ENCODE results near the gene SIGLEC14.

Gene SIGLEC14

DNA sequence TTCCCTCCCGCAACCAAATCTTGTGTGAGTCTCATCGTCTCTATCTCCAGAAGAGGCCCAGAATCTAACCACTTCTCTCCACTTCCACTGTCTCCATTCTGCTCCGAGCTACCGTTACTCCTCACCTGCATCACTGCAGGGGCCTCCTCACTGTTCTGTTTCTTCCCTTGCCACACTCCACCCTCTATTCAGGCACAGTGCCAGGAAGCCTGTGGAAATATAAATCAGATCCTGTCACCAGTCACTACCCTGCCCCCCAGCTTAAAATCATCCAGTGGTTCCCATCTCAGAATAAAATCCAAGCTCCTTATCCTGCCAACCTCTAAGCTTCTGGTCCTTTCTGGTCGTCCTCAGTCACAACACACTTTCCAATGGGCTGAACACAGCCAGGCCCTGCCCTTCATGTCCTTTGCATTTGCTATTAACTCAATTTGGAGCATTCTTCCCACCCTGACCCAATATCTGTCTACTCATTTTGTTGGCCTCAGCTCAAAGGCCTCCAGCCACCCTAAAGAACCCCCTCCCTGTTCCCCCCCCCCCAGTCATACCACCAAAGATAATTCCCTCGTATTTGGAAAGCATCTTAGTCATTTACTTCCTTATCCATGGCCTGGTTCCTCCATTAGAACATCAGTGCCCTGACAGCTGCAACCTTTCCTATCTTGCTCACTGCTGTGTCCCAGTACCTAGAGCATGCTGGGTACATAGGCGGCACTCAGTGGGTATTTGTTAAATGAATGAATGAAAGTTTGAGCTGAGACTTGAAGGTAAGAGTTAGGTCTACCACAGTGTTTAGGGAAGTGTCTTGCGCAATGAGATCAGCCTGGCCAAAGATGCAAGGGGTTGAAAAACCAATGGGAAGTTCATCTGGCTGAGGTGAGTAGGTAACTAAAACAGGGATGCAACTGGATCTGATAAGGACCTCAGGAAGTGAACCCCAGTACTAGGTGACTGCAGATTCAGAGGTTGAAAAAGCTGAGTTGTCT, 51.1 kb downstream of the SIGLEC14 start:
- Mint-ChIP-seq H3K9me3 (peaks cover 0 to 14% of the 10 kb centered on the region in 2 donors), H3K27ac (peak overlapping the region; percentile 62 to 86), H3K4me1 (ENCODE audit: low read depth in 2 of 2) (peaks cover 14 to 25% of the 10 kb centered on the region in 2 donors), H3K27me3 (peaks cover 0 to 40% of the 10 kb centered on the region in 2 donors), H3K36me3 (ENCODE audit: insufficient read depth) (peaks cover 5% of the 10 kb centered on the region), H3K4me3 (peak overlapping the region; percentile 90 to 92)
- no peak for DNase-seq
- no peak for ATAC-seq (replicated peaks)

DNA sequence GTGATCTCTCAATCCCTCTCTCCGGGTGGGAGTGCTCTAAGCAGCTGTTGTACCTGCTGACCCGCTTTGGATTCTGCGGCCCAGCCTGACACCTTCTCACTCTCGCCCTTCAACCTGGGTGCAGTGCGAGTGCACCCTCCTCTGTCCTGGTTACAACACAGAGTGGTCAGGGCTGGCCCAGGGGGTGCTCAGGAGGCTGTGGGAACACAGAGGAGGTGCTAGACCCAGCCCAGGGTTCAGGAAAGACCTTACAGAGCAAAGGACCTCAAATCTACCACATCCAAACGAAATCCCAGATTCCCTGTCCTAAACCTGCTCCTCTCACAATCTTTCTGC, 51.9 kb downstream of the SIGLEC14 start:
- Mint-ChIP-seq H3K4me3 (peak overlapping the region; percentile 90 to 92), H3K9me3 (peaks cover 0 to 14% of the 10 kb centered on the region in 2 donors), H3K36me3 (ENCODE audit: insufficient read depth) (peaks cover 5% of the 10 kb centered on the region), H3K27me3 (peaks cover 0 to 33% of the 10 kb centered on the region in 2 donors), H3K4me1 (ENCODE audit: low read depth in 2 of 2) (peaks cover 14 to 23% of the 10 kb centered on the region in 2 donors), H3K27ac (peak overlapping the region; percentile 62 to 86)
- DNase-seq: no peak
- peak; percentile 1 for ATAC-seq (replicated peaks)

- DNase-seq (peak; percentile 90 to 91 (median 91)), ATAC-seq (replicated peaks) (peak; percentile 100)
- H3K27me3 Mint-ChIP-seq: peaks cover 0 to 31% of the 10 kb centered on the region in 2 donors
- peak overlapping the region; percentile 62 to 86 for H3K27ac Mint-ChIP-seq
- H3K4me3 Mint-ChIP-seq: peak overlapping the region; percentile 90 to 92
- peaks cover 14 to 23% of the 10 kb centered on the region in 2 donors for H3K4me1 Mint-ChIP-seq (ENCODE audit: low read depth in 2 of 2)
- H3K9me3 Mint-ChIP-seq: peaks cover 0 to 14% of the 10 kb centered on the region in 2 donors
- H3K36me3 Mint-ChIP-seq (ENCODE audit: insufficient read depth): peaks cover 5% of the 10 kb centered on the region
Measured at GRCh38 chr19:51593969-51594773, 52.5 kb downstream of the SIGLEC14 start.

DNA sequence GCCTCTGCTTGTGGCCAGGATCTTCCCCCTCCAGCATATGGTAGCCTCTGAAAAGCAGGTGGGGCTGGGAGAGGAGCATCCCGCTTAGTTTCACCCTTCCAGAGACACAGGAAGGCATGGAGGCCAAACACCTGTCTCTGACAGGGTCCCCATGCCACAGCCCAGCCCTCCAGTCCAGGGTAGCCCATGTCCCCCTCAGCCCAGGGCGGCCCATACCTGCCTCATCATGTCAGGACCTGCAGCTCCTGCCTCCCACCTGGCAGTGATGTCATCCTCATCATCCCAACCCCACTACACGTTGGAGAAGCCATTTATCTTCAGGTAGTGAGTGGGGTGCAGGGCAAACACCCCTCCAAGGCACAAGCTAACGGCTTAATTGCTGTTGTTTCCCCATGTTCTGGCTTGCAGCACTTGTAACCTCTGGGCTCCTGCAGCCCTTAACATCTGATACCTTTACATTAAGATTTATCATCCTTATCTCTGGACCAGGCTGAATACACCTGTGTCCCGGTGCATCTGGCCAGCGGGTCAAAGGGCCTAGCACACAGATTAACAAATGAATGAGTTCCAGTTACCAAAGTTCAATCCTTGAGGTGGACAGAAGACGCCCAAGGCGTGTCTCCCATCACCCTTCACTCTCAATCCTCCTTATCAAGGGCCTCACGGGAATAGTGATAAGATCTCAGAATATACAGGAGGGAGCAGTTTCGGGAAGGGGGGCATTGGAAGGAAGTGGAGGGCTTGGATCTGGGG, 53.3 kb downstream of the SIGLEC14 start:
- peak overlapping the region; percentile 90 to 92 for H3K4me3 Mint-ChIP-seq
- peak overlapping the region in 1 of 2 donors; percentile 86 for H3K27ac Mint-ChIP-seq
- ATAC-seq (replicated peaks) (no peak), DNase-seq (no peak)
- H3K9me3 Mint-ChIP-seq: peaks cover 0 to 14% of the 10 kb centered on the region in 2 donors
- peaks cover 0 to 28% of the 10 kb centered on the region in 2 donors for H3K27me3 Mint-ChIP-seq
- H3K4me1 Mint-ChIP-seq (ENCODE audit: low read depth in 2 of 2): peaks cover 14 to 23% of the 10 kb centered on the region in 2 donors
- peaks cover 5% of the 10 kb centered on the region for H3K36me3 Mint-ChIP-seq (ENCODE audit: insufficient read depth)

Measured in effector memory CD8-positive, alpha-beta T cell (primary cell).